Measurements from ENCODE around the gene SLC1A2. TPM values are rescaled to one million over a fixed set of nuclear protein-coding genes. Genes with fewer than 3 reads are reported as not detected.

The SLC1A2 gene
- total RNA-seq, 1 donor from 2014 or later, result 4.9 TPM

GRCh38 chr11:35313760-35314153 is 105.6 kb downstream of the SLC1A2 start:
- H3K4me2 ChIP-seq, result no peak overlapping the region
- Mint-ChIP-seq H3K4me1 (peaks cover 2% of the 10 kb centered on the region), H3K4me3 (no peak overlapping the region), H3K27ac (no peak overlapping the region), H3K27me3 (ENCODE audit: insufficient read depth, low read depth) (peaks cover 2% of the 10 kb centered on the region), H3K9me3 (no peaks in the 10 kb centered on the region), H3K36me3 (no peaks in the 10 kb centered on the region)
- no peak overlapping the region for H2AFZ ChIP-seq (replicated peaks)
- no peaks in the 10 kb centered on the region for H3K9me3 ChIP-seq (ENCODE audit: low read depth)
- DNase-seq (ENCODE audit: low spot score), result no peak
- no peaks in the 10 kb centered on the region for H3F3A ChIP-seq (ENCODE audit: low read depth)
- no peaks in the 10 kb centered on the region for H4K20me1 ChIP-seq (ENCODE audit: low read depth)
- no peaks in the 10 kb centered on the region for H3K4me1 ChIP-seq
- no peak overlapping the region for H3K9ac ChIP-seq
- no peaks in the 10 kb centered on the region for H3K36me3 ChIP-seq
- no peak overlapping the region for H3K4me3 ChIP-seq
- no peaks in the 10 kb centered on the region for H3K79me2 ChIP-seq (ENCODE audit: low read depth)
- TF ChIP-seq EZH2phosphoT487 (IDR thresholded peaks at IDR 0.05) (no peak), CTCF (IDR thresholded peaks at IDR 0.05) (no peak), EZH2 (IDR thresholded peaks at IDR 0.05) (no peak)
- H3K27me3 ChIP-seq, result no peaks in the 10 kb centered on the region
- no peak overlapping the region for H3K27ac ChIP-seq

- H3K4me3 Mint-ChIP-seq, result no peak overlapping the region
- peaks cover 2% of the 10 kb centered on the region for H3K27me3 Mint-ChIP-seq (ENCODE audit: insufficient read depth, low read depth)
- Histone ChIP-seq H3K4me2 (no peak overlapping the region), H3K4me3 (no peak overlapping the region), H3K27me3 (no peaks in the 10 kb centered on the region), H3F3A (ENCODE audit: low read depth) (no peaks in the 10 kb centered on the region), H3K9ac (no peak overlapping the region), H3K9me3 (ENCODE audit: low read depth) (no peaks in the 10 kb centered on the region), H3K36me3 (no peaks in the 10 kb centered on the region), H3K27ac (no peak overlapping the region), H2AFZ (replicated peaks) (no peak overlapping the region), H3K79me2 (ENCODE audit: low read depth) (no peaks in the 10 kb centered on the region), H3K4me1 (no peaks in the 10 kb centered on the region), H4K20me1 (ENCODE audit: low read depth) (no peaks in the 10 kb centered on the region)
- H3K9me3 Mint-ChIP-seq, result no peaks in the 10 kb centered on the region
- TF ChIP-seq CTCF (IDR thresholded peaks at IDR 0.05) (no peak), EZH2phosphoT487 (IDR thresholded peaks at IDR 0.05) (no peak), EZH2 (IDR thresholded peaks at IDR 0.05) (no peak)
- H3K4me1 Mint-ChIP-seq, result no peaks in the 10 kb centered on the region
- DNase-seq (ENCODE audit: low spot score), result no peak
- H3K27ac Mint-ChIP-seq, result no peak overlapping the region
- H3K36me3 Mint-ChIP-seq, result no peaks in the 10 kb centered on the region
Measured at GRCh38 chr11:35313066-35313759, 106.1 kb downstream of the SLC1A2 start.

GRCh38 chr11:35311331-35311730 is 108.0 kb downstream of the SLC1A2 start:
- Histone ChIP-seq H3K79me2 (ENCODE audit: low read depth) (no peaks in the 10 kb centered on the region), H2AFZ (replicated peaks) (no peak overlapping the region), H3K4me3 (no peak overlapping the region), H3K27me3 (no peaks in the 10 kb centered on the region), H3K36me3 (no peaks in the 10 kb centered on the region), H3K9me3 (ENCODE audit: low read depth) (no peaks in the 10 kb centered on the region), H3F3A (ENCODE audit: low read depth) (no peaks in the 10 kb centered on the region), H3K9ac (no peak overlapping the region), H3K4me1 (no peaks in the 10 kb centered on the region), H3K4me2 (no peak overlapping the region), H4K20me1 (ENCODE audit: low read depth) (no peaks in the 10 kb centered on the region), H3K27ac (no peak overlapping the region)
- H3K27me3 Mint-ChIP-seq (ENCODE audit: insufficient read depth, low read depth), result peaks cover 2% of the 10 kb centered on the region
- H3K27ac Mint-ChIP-seq, result no peak overlapping the region
- TF ChIP-seq CTCF (IDR thresholded peaks at IDR 0.05) (no peak), EZH2 (IDR thresholded peaks at IDR 0.05) (no peak), EZH2phosphoT487 (IDR thresholded peaks at IDR 0.05) (no peak)
- no peak for DNase-seq (ENCODE audit: low spot score)
- no peaks in the 10 kb centered on the region for H3K4me1 Mint-ChIP-seq
- no peak overlapping the region for H3K4me3 Mint-ChIP-seq
- H3K36me3 Mint-ChIP-seq, result no peaks in the 10 kb centered on the region
- H3K9me3 Mint-ChIP-seq, result no peaks in the 10 kb centered on the region

All from neural progenitor cell (in vitro differentiated cells).